Left lobe of liver (tissue), 2 donors: Measurements from ENCODE around the gene FKBP4. TPM values are rescaled to one million over a fixed set of nuclear protein-coding genes. Genes with fewer than 3 reads are reported as not detected.

ENCODE experiments used
- ATAC-seq: fragments of 200-7000 bp; cut with Tn5 transposase; one replicate; pipeline ENCODE4 v1.9.1; 2020; ENCODE audit warnings: mild to moderate bottlenecking, moderate library complexity
- DNase-seq: peaks from one replicate; pipeline ENCODE4 v3.0.0-alpha.2; 2020; ENCODE audit warnings: low spot score
- total RNA-seq: library from RNA; stranded (reverse); gene quantifications from one replicate; pipeline ENCODE4 v1.2.1, GENCODE V29; 2021
- donor health status: DM: no; HTN: no; CAD: no; lungs with moderate emphysema.
- donor health status: DM: no; HTN: yes; CAD: no.

Gene FKBP4
- total RNA-seq, 1 donor from 2014 or later, result 50.4 TPM

DNA sequence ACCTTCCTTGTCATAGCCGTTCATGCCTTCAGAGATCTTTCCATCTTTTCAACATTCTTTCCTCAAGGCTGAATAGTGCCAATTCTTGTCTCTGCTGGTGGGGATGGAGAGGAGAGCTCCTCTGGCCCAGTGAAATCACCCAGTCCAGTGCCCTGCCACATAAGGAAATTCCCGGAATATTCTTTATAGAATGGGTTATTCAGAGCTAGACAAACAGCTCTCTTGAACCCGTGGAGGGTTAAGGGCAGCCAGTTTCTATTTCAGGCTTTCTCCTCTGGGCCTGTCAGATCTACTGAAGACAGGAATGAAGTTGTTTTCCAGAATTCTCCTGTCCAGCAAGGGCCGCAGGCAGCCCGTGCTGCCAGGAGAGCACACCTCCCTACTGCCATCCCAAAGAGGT is 48.2 kb downstream of the FKBP4 start:
- DNase-seq (no peak), ATAC-seq (no peak)

DNA sequence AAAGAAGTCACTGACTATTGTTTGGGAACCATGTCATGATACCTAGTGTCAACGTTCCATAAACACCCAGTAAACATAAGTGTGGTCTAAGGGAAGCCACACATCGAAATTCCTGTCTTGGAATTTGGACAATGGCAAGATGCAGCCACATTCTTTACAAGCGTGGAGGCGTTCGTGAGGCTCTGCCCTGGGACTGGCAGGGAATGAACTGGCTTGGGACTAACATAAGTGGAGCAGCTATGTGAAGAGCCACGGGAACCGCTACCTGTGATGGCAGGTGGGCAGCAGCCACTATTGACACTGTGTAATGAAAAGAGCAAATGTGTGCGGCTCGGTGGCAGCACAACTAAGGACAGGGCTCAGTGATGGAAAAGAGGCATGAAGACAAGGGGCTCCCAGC is 50.0 kb downstream of the FKBP4 start:
- DNase-seq, result no peak
- no peak for ATAC-seq

DNA sequence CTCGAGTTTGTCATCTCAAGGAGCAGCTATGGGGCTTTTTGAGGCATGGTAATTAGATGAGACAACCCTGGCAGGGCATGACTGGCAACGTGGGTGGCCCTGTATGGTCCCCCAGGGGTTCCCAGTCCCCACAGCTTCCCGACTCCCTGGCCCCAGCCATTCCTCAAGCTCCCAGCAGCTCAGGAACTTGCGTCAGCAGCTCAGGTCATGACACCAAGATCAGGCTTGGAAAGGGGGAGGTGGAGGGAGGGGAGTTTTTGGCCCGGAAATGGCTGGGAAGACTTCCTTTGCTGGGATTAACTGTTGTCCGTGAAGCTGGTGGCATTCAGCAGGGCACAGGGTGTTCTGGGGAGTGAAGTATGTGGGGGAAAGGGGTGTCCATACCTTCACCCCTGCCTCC is 50.5 kb downstream of the FKBP4 start:
- ATAC-seq (peak; percentile 31), DNase-seq (no peak)

DNA sequence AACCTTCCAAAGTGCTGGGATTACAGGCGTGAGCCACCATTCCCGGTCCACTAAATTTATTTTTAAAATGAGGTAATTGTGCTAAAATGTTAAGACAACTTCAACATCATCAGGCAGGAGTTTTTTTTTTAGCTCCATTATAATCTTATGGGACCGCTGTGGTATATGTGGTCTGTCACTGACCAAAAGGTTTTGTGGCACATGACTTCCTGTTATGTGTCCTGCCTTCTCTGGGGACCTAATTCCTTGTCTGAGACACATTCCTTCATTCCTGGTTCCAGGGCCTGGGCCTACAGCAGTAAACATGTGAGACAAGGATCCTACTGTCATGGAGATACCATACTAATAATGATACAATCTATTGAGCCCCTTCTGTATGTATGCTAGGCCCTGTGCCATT is 57.2 kb downstream of the FKBP4 start:
- no peak for ATAC-seq
- no peak for DNase-seq

DNA sequence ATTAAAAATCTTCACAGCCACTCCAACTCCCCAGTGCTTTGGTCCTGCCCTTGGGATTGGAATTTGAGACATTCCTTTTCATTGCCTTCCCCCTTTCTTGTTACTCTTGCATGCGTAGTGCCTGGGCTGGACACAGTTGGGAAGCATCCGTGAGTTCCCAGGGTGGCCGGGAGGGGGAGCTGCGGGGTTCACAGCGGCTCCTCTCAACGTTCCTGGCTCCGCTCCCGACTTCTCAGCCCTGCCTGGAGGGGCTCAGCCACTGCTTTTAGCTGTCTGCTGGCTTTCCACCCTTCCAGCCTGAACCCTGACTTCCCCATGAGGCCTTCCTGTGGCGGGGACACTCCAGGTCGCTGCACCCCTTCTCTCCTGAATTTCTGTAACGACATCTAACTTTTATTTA is 58.9 kb downstream of the FKBP4 start:
- DNase-seq (peak; percentile 69), ATAC-seq (peak; percentile 76)

Other genes starting within 250 kb of the FKBP4 start
- gene ITFG2, start 17.7 kb downstream of the FKBP4 start, total RNA-seq, result 14.6 TPM
- 0.15 TPM for gene NRIP2, start 40.1 kb downstream of the FKBP4 start, total RNA-seq
- not detected for gene TEX52, start 62.1 kb downstream of the FKBP4 start, total RNA-seq
- 0.86 TPM for gene FOXM1, start 82.2 kb downstream of the FKBP4 start, total RNA-seq
- gene RHNO1, start 82.3 kb downstream of the FKBP4 start, total RNA-seq, result 1.8 TPM
- 2.7 TPM for gene TULP3, start 95.9 kb downstream of the FKBP4 start, total RNA-seq
- gene TEAD4, start 164.4 kb downstream of the FKBP4 start, total RNA-seq, result 1.6 TPM